Fibroblast of skin of right quadriceps (primary cell): ENCODE measurements around the gene BBS9.
A peak's percentile ranks its signal among the peaks of the same experiment; 100 is the strongest.
"Not testable (repeated sequence)": the region's sequence is repeated elsewhere in the genome, so short reads cannot be mapped to it uniquely, and the experiment has no call there.

Source experiments
- DNase-seq: peaks from one replicate; pipeline ENCODE4 v3.0.0-alpha.2; 2013

The BBS9 gene

DNA sequence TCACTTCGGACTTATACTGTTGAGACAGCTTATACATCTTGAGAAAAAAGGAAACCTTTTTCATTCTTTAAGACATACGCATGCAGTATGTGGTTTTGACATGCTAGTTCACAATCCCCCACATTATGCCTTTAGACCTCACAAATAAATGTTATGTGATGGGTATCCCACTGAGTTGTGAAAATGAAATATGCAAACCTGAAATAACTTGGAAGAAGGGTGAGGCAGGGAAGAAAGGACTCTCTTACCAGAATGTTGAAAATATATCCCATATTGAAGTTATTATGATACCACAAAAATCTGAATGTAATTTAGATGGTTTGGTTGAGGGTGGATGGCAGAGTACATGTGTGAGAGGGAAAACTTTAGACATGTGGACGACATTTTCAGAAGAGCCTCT is 379.8 kb downstream of the BBS9 start:
- DNase-seq = peak; percentile 90

DNA sequence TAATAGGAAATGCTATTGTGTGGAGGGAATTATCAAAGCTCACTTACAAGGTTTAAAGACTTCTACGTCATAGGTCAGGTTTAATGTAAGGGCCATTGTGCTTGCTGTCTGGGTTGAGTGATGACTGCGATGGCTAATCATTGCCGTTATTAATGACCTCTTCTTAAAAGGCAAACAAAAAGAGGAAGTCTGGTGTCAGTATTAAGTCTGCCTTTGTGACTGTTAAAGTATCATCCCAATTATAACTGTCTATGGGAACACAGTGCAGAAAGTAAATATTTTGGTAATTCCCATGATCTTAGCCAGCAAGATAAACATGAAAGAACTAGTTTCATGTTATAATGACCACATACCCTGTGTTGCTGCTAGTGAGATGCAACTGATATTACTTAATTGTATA is 382.4 kb downstream of the BBS9 start:
- no peak for DNase-seq

DNA sequence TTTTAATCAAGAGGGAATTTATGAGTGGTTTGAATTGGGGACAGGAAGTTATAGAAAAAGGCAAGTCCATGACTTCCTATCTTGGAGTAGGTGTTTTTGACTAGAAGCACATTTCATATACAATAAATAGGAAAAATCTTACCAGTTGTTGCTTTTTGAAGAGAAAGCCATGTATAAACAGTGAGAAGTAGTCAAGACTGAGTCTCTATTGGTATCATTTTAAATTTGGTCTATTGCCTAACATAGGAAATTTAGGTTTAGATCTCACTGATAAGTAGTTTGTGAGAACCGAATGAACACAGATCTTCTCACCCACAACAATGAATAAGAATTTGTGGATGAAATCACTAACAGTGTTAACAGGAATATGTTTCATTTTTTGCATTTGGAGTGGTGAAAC is 387.2 kb downstream of the BBS9 start:
- no peak for DNase-seq

DNA sequence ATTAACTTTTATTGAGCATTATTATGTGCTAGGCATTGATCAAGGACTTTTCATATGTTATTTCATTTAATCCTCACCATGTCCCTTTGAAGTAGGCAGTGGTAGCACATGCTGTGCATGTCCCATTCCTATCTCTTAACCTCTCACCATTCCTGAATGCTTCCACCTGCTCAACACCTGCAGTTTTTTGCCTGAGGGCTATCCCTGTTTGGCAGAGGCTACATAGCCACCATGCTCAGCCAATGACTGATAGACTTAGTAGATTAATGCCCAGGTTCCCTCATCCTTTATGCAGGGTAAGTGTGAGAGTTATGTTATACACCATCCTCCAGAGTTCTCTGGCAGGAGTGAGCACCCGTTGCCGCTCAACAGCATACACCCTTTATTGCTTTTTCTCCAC is 387.8 kb downstream of the BBS9 start:
- no peak for DNase-seq

DNA sequence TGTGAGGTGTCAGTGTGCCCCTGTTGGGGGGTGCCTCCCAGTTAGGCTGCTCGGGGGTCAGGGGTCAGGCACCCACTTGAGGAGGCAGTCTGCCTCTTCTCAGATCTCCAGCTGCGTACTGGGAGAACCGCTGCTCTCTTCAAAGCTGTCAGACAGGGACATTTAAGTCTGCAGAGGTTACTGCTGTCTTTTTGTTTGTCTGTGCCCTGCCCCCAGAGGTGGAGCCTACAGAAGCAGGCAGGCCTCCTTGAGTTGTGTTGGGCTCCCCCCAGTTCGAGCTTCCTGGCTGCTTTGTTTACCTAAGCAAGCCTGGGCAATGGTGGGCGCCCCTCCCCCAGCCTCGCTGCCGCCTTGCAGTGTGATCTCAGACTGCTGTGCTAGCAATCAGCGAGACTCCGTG is 397.6 kb downstream of the BBS9 start:
- not testable (repeated sequence) for DNase-seq

DNA sequence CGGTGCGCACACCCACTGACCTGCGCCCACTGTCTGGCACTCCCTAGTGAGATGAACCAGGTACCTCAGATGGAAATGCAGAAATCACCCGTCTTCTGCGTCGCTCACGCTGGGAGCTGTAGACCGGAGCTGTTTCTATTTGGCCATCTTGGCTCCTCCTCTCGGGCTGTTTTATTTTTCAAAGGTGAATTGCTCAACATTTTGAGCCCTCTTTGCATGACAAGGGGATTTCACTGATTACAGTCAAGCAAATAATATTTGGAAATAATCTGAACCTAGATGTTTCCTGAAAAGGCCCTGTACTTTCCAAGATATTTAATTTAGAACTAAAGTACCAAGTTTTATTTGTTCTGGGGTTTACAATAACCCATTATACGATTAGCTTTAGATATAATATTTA is 398.2 kb downstream of the BBS9 start:
- not testable (repeated sequence) for DNase-seq

DNA sequence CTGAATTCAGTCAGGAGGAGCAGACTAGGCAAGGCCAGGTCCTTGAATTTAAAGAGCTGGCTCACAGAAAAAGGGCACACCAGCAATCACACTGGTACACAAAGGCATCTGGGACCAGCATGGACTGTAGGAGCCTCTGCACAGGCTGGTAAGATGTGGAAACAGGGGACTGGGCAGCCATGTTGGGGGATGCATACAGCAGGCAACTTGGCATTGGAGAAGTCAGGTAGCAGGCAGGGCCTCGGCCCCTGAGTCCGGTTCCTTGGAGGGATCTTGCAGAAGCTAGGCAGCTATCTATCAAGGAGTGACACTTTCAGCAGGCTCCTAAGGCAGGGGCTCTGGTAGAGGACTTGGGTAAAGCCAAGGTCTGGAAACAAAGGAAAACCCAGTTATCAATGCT is 399.7 kb downstream of the BBS9 start:
- no peak for DNase-seq

DNA sequence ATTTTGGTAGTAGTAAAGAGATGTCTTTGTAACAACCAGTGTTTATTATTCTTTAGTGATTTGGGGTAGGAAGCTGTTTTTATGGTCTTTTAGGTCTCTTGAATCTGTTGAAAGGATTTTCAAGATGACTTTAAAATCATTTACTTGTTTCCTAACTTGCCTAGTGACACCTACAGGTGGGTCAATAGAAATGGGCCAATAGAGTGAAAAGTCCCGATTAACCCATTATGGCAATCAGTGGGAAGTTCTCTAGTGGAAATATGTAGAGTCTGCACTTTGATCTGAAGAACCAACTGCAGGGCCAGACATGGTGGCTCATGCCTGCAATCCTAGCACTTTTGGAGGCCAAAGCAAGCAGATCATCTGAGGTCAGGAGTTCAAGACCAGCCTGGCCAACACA is 401.3 kb downstream of the BBS9 start:
- no peak for DNase-seq

DNA sequence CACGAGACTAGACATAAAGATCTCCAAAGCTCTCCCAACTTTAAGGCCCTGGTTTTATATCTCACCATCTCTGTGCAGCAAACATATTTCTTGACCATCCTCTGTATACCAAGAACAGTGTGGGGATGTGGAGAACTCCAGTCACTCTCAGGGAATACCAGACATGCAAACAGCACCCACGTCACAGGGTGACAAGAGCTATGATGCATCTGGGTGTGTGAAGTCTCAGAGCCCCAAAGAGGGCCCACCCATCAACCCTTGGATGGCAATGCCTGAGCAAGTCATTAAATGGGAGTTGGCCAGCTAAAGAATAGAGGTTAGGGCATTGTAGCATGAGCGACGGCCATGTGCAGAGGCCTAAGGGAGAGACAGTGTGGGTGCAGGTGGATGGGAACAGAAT is 402.5 kb downstream of the BBS9 start:
- no peak for DNase-seq

DNA sequence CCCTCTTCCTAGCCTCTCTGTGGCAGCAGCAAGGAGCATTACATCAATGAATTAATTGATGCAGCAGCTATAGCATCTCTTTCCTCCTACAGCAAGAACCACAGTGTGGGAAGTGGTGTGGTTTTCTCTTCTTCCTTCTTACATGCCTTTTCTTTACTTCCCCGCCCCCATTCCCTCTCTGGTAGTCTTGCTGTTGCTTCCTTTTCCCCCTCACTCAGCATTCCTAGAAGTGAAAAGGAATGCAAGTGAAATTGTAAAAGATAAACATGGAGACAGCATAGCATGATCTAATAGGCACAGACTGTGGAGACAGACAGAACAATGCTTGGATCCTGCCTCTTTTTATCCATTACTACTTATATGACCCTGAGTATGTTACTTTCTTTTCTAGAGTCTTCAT is 405.5 kb downstream of the BBS9 start:
- peak; percentile 90 for DNase-seq

DNA sequence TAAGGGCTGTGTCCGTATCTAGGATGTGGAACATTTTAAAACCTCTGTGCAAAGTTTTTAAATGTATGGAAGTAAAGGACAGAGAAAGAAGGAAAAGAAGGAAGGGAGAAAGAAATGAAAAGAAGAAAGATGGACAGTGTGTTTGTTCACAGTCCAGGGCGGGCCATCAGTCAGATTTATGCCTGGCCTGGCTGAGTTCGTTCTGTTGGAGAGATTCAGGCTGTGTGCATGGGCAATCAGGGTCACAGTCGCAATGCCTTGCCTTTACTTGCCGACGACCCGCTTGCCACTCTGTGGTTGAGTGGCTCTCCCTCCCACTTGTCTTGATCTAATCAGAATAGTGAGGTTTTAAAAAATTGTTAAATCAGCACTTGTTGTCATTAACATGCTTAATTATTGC is 406.6 kb downstream of the BBS9 start:
- no peak for DNase-seq

DNA sequence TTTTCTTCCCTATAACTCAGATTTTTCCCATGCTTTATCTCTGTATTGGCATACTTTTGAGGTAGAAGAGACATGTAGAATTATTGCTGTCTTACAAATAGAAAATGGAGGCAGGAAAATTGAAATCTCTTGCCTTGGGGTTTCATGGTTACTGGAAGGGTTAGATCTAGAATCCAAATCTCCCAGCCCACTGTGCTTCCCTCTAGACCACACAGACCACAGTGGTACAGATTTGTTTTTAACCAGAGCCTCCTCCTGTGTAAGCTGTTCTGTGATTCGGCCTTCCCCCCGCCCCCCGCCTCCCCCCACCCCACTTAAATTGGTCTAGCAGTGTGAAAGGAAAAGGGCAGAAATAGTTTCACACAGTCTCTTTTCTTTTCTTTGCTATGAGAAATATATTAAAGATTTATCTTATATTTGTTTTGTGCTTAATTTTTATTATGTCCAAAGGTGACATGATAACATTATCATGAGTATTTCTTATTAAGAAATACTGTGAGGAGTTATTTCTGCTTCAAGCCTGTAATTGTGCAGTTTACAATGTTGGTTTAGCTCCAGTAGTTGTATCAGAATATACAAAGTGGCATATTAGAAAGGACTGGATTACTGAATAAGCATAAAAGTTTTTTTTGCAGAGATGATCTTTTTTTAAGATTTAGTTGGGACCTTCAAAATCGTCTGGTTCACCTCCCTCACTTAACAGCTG is 407.2 kb downstream of the BBS9 start:
- no peak for DNase-seq

DNA sequence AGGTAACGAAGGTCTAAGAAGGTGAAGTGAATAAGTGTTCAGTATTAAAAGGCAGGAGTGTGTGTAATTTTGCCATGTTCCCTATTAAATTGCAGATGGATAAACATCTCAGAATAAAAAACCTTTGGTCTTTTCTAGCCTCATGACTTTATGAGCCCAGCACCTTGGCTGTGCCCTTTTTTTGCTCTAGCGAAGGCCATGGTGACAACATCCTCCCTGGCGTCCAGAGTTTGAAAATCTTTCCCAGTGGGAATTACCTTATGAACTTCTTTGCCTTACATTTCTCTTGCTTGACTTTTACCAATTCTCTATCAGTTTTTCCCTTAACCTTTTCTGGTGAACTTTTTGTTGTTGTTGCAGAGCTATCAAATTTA is 407.7 kb downstream of the BBS9 start:
- DNase-seq = no peak

DNA sequence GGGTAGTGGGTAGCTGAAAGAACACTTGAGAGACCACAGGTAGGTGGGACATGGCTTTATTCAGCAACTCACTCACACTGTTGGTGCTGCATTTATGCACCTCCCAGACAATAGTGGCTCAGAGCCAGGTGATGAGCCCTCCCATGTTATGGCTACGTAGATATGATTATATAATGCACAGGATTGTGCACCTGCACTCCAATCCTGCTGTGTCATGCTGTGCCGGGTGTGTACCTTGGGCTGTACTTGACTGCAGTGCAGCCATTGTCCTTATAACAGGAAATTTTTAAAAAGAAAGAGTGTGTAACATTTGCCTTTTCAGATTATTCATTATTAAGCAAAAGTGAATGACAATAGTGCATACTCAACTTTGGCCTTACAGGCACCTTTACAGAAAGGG is 409.8 kb downstream of the BBS9 start:
- DNase-seq = no peak

DNA sequence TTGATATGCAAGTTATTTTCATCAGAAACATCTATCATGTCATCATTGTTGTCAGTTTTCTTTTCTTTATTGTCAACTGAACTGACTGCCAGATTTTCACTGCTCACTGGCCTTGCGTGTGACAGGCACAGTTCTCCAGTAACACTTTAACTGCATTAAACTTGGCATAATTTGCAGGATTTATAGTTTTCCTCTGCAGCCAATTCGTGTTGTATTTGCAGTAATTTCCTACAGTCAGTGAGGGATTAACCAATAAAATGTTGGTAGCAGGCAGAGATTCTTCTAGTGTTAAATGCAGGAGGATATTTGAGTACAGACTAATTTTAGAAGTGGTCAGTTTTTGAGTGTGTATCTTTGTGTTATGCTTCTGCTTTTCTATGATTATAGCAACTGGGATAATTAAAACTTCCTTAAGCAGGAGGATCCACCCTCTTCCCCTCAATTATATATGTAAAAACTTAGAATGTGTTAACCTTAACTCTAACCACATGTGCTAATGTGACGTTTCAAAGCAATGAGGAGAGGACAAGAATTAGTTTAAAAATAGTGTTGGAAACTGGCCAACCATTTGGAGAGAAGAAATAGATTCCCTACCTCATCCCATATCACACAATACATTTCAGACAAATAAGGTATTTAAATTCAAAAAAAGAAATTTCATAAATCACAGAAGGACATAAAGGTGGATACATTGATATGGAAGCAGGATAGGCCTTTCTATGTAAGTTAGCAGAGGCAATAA is 410.5 kb downstream of the BBS9 start:
- peak; percentile 61 for DNase-seq

DNA sequence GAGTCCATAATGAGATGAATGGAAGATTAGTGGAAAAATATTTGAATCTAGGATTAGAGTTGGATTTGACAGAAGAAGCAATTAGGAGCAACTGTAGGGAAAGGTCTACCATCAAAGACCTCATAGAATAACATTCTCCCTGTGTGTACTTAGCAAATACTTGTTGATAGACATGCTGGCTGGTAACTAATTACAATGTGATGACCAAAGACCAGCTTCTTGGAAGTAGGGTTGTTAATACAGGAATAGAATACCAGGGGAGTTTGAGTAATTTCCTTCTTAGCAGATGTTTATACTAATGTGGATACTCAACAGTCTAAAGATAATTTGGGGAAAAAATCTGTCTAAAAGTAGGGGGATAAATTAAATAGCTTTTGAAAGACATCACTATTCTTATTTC is 418.5 kb downstream of the BBS9 start:
- peak; percentile 41 for DNase-seq

DNA sequence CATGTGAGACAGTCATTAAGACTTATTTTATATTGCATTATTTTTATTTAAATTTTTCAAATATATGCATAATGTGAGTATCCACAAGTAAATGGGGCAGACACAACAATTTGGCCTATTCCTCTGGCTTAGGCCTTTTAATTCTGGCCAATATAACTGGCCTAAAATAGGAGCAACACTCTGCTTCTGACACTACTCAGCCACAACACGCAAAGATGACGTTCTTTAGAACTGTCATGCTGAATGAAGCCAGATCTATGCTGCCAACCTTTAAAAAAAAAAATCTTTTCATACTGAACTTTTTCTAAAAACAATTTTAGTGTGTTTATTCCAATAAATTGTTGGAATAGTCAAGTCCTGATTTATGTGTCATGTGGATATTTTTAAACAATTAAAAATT is 421.0 kb downstream of the BBS9 start:
- DNase-seq = no peak

DNA sequence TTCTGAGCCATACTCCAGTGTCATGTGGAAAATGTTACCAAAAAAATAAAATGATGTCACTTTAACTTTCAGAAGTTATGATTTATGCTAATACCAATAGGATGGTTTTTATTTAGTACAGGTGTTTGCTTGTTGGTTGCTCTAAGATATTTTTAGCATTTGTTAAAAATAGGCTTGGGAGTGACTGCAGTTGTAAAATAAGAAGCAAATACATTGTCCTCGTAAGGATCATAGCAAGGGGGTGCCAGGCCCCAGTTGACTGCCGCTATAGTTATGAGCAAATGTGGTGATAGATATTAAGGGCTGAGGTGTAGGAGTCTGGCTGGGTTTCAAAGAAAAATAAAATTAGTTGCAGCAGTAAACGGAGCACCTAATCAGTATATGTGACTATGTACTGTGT is 421.6 kb downstream of the BBS9 start:
- DNase-seq = no peak

DNA sequence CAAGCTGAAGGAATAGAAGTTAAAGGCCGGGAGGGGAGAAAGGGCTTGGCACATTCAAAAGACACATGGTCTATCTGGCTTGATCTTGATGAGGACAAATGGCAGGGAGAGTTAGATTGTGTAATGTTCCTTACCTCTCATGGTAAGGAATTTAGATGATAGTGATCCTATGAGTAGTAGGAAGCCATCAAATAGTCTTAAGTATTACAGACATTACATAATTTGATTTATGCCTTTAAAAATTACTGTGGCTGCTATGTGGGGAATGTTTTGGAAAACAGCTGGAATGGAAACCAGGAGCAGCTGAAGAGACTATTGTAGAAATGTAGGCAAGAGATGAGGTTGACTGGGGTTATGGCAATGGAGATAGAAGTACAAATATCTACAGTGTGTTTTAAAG is 424.7 kb downstream of the BBS9 start:
- peak; percentile 59 for DNase-seq

DNA sequence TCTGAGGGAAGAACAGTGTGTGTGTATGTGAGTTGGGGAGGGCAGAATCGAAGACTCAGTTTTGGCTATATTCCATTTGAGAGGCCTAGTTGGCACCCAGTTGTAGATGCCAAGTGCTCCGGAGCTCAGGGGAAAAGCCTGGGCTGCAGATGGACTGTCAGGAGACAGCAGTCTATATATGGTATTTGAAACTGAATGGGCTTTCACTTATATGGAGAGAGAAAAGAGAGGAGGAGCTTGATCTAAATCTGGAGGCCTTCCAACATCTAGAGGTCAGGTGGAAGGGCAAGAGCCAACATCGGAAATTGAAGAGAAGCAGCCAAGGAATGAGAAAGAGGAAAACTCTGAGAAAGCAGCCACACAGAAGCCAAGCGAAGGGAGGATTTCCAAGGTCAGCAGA is 425.2 kb downstream of the BBS9 start:
- no peak for DNase-seq

DNA sequence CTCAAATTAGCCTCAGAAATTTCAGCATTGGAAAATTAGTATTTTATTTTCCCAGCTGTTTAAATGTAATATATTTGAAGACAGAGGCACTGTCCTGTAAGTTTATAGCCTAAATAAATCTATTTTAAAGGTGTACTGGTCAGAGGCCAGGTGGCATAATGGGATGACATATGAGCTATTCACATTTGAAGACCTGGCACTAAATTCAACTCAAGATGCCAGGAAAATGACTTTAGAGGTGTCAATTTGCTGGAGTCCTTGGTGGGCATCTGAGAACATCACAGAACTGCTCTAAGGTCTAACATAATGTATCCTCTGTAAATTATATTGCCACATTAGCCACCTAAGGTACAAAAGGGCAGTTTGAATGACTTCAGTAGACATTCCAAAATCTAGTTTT is 427.1 kb downstream of the BBS9 start:
- no peak for DNase-seq

DNA sequence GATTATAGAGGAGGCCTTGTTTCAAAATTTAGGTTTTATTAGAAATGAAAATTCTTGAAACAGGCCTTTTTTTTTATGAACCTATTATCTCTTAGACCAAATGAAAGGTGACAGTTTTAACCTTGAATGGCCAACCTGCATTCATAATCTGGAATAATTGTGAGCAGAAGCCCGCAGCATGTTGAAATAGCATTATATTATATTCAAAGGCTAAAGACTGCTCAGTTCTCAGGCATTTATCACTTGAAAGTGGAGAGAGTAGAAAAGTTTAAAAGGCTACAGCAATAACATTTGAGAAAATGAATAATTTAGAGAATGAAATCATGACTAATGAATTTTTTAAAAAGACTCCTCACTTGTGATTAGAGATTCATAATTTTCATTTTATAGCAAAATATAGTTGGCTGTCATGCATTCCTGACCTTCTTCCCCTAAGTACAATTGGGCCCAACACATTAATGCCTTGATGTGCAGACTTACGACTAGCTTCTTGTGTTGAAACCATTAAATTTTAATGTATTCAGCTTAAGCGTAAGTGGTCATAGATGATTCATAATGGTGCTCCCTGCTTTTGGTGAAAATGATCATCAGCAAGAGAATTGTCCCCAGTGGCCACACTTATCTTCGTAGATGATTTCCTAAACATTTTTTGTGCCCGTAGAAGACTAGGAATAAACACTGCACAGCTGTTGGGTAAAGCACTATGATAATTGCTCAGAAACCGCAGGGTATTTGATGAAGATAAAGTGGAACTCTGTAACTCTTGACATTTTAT is 429.4 kb downstream of the BBS9 start:
- DNase-seq = no peak

DNA sequence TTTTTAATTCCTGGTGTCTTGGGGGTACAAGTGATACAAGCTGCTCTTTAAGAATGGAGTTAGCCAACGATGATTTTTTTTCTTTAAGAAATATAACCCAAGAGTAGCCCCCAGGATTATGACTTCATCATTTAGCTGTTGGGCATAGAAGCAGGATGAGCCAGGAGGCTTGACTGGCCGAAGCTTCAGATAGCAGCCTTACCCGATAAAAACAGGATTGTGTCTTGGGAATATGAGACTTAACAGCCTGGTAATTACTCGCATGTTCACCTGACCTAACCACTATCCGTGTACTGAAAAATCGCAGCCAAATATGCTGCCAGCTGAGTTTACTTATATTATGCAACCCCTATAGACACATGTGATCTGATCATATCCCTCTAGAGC is 430.0 kb downstream of the BBS9 start:
- DNase-seq = no peak

DNA sequence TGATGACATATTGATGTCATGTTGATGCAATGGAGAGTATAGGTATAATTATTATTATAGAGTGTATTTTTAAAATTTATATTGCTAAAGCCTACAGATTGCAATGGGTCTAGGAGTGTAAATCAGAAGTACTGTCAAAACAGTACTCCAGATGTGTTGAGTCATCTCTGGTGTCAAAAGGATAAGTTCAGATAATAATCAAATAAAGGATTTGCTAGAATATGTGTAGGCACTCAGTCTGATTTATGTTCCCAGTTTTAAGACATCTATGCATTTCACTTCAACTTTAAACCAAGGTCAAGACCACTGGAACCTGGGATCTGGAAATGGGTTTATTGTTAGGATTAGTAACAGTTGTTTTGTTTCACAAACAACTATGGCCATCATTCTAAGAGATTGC is 433.6 kb downstream of the BBS9 start:
- peak; percentile 55 for DNase-seq
